OCI-LY1 (cell line): Measurements from ENCODE around the gene FANCB.

ENCODE experiments used
- EZH2 ChIP-seq: fragments of 200-600 bp; sonication (generic), shearing (Covaris generic); IDR thresholded peaks from 2 replicates; pipeline ENCODE4 v1.8.0; 2017; ENCODE audit warnings: borderline replicate concordance, mixed run types, mild to moderate bottlenecking, antibody characterized with exemption, low read length, moderate library complexity, mixed read lengths
- TF ChIP-seq, protein P1 (sequence below): fragments of 200-600 bp; sonication (generic), shearing (Covaris generic); IDR thresholded peaks from 2 replicates; pipeline ENCODE4 v1.5.1; 2017; ENCODE audit warnings: mild to moderate bottlenecking, antibody characterized with exemption, low read length, moderate library complexity, mixed read lengths

DNA sequence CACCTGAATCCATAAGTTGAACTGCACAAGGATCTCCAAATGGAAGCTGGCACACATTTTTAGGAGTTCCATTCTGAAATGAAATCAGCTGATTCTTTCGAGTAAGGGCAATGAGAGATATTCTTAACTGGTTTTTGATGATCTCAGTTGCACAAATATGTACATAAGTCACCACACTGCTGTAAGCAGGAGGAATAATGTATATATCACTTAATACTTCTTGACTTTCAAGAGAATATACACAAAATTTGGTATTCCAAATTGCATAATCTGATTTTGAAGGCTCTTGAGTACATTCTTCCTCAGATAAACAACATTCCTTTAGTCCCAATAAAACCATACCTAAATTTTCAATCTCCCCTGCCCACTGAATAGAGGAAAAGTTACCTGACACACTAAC is 8.2 kb downstream of the FANCB start:
- TF ChIP-seq, protein P1, sequence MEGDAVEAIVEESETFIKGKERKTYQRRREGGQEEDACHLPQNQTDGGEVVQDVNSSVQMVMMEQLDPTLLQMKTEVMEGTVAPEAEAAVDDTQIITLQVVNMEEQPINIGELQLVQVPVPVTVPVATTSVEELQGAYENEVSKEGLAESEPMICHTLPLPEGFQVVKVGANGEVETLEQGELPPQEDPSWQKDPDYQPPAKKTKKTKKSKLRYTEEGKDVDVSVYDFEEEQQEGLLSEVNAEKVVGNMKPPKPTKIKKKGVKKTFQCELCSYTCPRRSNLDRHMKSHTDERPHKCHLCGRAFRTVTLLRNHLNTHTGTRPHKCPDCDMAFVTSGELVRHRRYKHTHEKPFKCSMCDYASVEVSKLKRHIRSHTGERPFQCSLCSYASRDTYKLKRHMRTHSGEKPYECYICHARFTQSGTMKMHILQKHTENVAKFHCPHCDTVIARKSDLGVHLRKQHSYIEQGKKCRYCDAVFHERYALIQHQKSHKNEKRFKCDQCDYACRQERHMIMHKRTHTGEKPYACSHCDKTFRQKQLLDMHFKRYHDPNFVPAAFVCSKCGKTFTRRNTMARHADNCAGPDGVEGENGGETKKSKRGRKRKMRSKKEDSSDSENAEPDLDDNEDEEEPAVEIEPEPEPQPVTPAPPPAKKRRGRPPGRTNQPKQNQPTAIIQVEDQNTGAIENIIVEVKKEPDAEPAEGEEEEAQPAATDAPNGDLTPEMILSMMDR = no peak
- TF ChIP-seq EZH2 = no peak
